ENCODE data around the gene SPATA13.

SPATA13 gene

GRCh38 chr13:24224232-24224680 is 63.7 kb downstream of the SPATA13 start:
- Histone ChIP-seq H2AFZ (ENCODE audit: low read depth) (no peak overlapping the region), H3K79me2 (ENCODE audit: insufficient read depth, low read depth) (no peaks in the 10 kb centered on the region), H3K4me2 (no peak overlapping the region), H4K20me1 (ENCODE audit: insufficient read depth) (no peaks in the 10 kb centered on the region), H3K36me3 (ENCODE audit: insufficient read depth) (no peaks in the 10 kb centered on the region), H3K27me3 (ENCODE audit: insufficient read depth, low read depth) (no peaks in the 10 kb centered on the region), H3K27ac (no peak overlapping the region), H3K4me3 (IDR thresholded peaks at IDR 0.05; ENCODE audit: insufficient read depth, low read depth, low read length) (no peak overlapping the region), H3K4me1 (ENCODE audit: low read depth, poor library complexity, severe bottlenecking) (peaks cover 6% of the 10 kb centered on the region), H3K9ac (no peak overlapping the region)
- TF ChIP-seq CTCF (conservative IDR thresholded peaks at IDR 0.05; ENCODE audit: low read depth, low read length), result no peak

GRCh38 chr13:24225062-24225461 is 64.5 kb downstream of the SPATA13 start:
- Histone ChIP-seq H3K4me3 (IDR thresholded peaks at IDR 0.05; ENCODE audit: insufficient read depth, low read depth, low read length) (no peak overlapping the region), H3K9ac (no peak overlapping the region), H3K36me3 (ENCODE audit: insufficient read depth) (no peaks in the 10 kb centered on the region), H2AFZ (ENCODE audit: low read depth) (no peak overlapping the region), H3K4me2 (no peak overlapping the region), H3K4me1 (ENCODE audit: low read depth, poor library complexity, severe bottlenecking) (peaks cover 6% of the 10 kb centered on the region), H3K27ac (no peak overlapping the region), H3K79me2 (ENCODE audit: insufficient read depth, low read depth) (no peaks in the 10 kb centered on the region), H3K27me3 (ENCODE audit: insufficient read depth, low read depth) (no peaks in the 10 kb centered on the region), H4K20me1 (ENCODE audit: insufficient read depth) (no peaks in the 10 kb centered on the region)
- no peak for TF ChIP-seq CTCF (conservative IDR thresholded peaks at IDR 0.05; ENCODE audit: low read depth, low read length)

GRCh38 chr13:24225930-24226329 is 65.4 kb downstream of the SPATA13 start:
- Histone ChIP-seq H3K36me3 (ENCODE audit: insufficient read depth) (no peaks in the 10 kb centered on the region), H3K27ac (no peak overlapping the region), H3K4me3 (IDR thresholded peaks at IDR 0.05; ENCODE audit: insufficient read depth, low read depth, low read length) (no peak overlapping the region), H3K79me2 (ENCODE audit: insufficient read depth, low read depth) (no peaks in the 10 kb centered on the region), H3K4me1 (ENCODE audit: low read depth, poor library complexity, severe bottlenecking) (peaks cover 5% of the 10 kb centered on the region), H3K27me3 (ENCODE audit: insufficient read depth, low read depth) (no peaks in the 10 kb centered on the region), H4K20me1 (ENCODE audit: insufficient read depth) (no peaks in the 10 kb centered on the region), H3K4me2 (no peak overlapping the region), H2AFZ (ENCODE audit: low read depth) (no peak overlapping the region), H3K9ac (no peak overlapping the region)
- no peak for TF ChIP-seq CTCF (conservative IDR thresholded peaks at IDR 0.05; ENCODE audit: low read depth, low read length)

GRCh38 chr13:24226762-24227161 is 66.2 kb downstream of the SPATA13 start:
- H4K20me1 ChIP-seq (ENCODE audit: insufficient read depth), result no peaks in the 10 kb centered on the region
- no peak overlapping the region for H3K4me3 ChIP-seq (IDR thresholded peaks at IDR 0.05; ENCODE audit: insufficient read depth, low read depth, low read length)
- no peak overlapping the region for H2AFZ ChIP-seq (ENCODE audit: low read depth)
- no peaks in the 10 kb centered on the region for H3K27me3 ChIP-seq (ENCODE audit: insufficient read depth, low read depth)
- H3K27ac ChIP-seq, result no peak overlapping the region
- no peaks in the 10 kb centered on the region for H3K36me3 ChIP-seq (ENCODE audit: insufficient read depth)
- no peak for TF ChIP-seq CTCF (conservative IDR thresholded peaks at IDR 0.05; ENCODE audit: low read depth, low read length)
- no peaks in the 10 kb centered on the region for H3K4me1 ChIP-seq (ENCODE audit: low read depth, poor library complexity, severe bottlenecking)
- no peak overlapping the region for H3K4me2 ChIP-seq
- no peaks in the 10 kb centered on the region for H3K79me2 ChIP-seq (ENCODE audit: insufficient read depth, low read depth)
- H3K9ac ChIP-seq, result no peak overlapping the region

All from KMS-11 (cell line).